Stimulated activated CD8-positive, alpha-beta memory T cell treated with anti-CD3 and anti-CD28 coated beads, Interleukin-2, amount 100 ng/mL, for 1 hour (primary cell): ENCODE results near the gene OR8G5.

Source experiments
- DNase-seq, 2 donors: peaks; one replicate each; pipeline ENCODE4 v3.0.0-alpha.2; 2020; ENCODE audit warnings: low read depth in 2 of 2

OR8G5 gene

GRCh38 chr11:124285610-124286344 lies 29.6 kb downstream of the OR8G5 start:
- no peak for DNase-seq

GRCh38 chr11:124294687-124295086 lies 38.5 kb downstream of the OR8G5 start:
- DNase-seq = no peak

- DNase-seq = no peak
Measured at GRCh38 chr11:124296016-124296415, 39.8 kb downstream of the OR8G5 start.

- DNase-seq = no peak
Measured at GRCh38 chr11:124297921-124298320, 41.7 kb downstream of the OR8G5 start.

GRCh38 chr11:124301548-124301947 lies 45.4 kb downstream of the OR8G5 start:
- no peak for DNase-seq

- no peak for DNase-seq
Measured at GRCh38 chr11:124302347-124303125, 46.4 kb downstream of the OR8G5 start.

- no peak for DNase-seq
Measured at GRCh38 chr11:124307093-124307492, 50.9 kb downstream of the OR8G5 start.

DNA sequence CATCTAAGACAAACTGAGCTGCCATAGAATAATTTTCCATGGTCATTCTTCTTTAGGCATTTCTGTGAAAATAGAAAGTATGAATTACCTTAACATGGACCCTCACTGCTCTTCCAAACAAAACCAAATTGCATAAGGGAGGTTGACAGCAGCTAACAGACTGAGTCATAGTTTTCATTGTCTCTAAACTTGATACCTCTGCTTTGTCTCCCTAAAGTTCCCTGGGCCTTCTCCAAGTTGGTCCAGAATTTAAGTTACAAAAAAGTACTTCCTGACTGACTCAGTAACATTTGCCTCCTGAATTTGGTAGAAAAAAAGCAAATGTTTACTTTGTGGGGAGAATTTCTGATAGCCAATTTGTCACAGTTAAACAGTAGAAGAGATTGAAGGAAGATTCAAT lies 54.5 kb downstream of the OR8G5 start:
- no peak for DNase-seq

DNA sequence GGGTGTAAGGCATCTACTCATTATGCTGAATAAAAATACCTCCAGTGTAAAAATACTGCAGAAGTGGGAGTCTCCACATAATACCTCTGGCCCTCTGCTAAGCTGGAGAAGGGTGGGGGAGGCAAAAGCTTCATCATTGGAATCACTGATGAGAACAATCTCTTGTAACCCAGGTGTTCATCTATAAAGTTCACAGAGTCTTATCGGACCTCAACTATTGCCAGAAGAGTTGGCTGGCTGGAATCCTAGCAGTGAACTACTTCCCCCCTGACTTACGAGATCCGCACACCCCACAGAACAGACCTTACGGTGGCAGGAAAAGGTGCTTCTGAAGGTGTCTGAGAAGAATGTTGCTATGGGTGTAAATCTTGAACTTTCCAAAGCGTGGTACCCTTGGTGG lies 55.1 kb downstream of the OR8G5 start:
- DNase-seq = no peak

DNA sequence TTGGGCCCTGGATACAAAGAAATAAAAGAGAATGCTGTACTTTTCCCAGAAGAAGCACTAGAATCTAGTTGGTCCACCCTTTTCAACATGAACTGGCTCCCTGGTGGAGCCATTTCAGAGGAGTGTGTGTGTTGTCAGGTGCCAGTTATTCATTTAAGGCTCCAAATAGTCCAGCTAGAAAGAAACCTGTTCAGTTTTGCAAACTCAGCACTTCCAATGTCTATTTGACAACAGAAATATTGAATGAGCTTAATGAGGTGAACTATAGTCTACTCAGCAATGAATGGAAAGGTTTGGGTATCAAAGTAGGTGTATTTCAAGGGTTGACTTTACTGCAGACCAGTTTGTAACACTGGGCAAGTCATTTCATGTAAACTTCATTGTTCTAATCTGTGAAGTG lies 55.5 kb downstream of the OR8G5 start:
- no peak for DNase-seq

- DNase-seq = no peak
Measured at GRCh38 chr11:124313131-124313530, 57.0 kb downstream of the OR8G5 start.

GRCh38 chr11:124313849-124314248 lies 57.7 kb downstream of the OR8G5 start, which contains the start of gene OR8D1:
TSS of gene OR8D1 (minus strand) at chr11:124313949. CDS start at chr11:124310766, 3,183 bp downstream.
- no peak for DNase-seq

DNA sequence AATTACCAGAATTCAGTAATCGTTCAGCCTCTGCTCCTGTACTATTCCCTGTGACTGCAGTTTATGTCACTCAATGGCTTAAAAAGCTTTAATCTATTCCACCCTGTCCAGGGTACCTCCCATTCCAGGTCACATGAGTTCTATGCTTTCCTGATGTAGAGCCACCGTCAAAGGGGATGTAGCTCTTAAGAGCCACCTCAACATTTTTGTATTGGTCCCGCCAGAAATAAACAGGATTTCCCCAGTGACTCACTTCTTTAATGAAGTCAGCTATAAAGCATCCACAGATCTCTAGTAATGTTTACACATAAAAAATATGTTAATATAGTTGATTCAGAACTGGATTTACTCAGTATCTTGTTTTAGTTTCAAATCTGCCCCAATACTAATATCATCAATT lies 58.9 kb downstream of the OR8G5 start:
- no peak for DNase-seq
